Measurements from ENCODE around the gene EEPD1.

The EEPD1 gene

DNA sequence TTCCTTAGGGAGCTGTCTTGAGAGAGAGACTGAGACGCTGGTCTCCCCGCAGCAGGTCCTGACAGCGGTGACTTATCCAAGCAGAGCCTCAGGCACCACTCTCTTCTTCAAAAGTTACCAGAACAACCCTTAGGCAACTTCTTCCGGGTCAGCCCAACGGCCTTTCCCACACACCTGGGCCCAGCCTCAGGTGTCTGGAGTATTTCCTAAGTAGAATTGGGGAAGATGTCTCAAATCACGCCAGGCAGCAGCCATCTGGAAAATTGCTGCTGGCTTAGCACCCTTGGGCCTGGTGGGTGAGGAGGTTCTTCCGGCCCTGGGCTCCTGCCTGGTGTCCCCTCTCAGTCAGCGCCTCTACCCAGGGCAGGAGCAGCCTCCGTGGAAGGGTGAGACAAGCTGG, 156.2 kb downstream of the EEPD1 start:
- ChIA-PET CTCF (no interaction called here), POLR2A (no interaction called here)
- no peak for DNase-seq (ENCODE audit: extremely low spot score)
- no peak for TF ChIP-seq SP1 (IDR thresholded peaks at IDR 0.05)
- TF ChIP-seq FOXM1 (IDR thresholded peaks at IDR 0.05; ENCODE audit: borderline replicate concordance) = no peak
- no peak for TF ChIP-seq HDGF (IDR thresholded peaks at IDR 0.05; ENCODE audit: borderline replicate concordance)
- TF ChIP-seq, protein P1, sequence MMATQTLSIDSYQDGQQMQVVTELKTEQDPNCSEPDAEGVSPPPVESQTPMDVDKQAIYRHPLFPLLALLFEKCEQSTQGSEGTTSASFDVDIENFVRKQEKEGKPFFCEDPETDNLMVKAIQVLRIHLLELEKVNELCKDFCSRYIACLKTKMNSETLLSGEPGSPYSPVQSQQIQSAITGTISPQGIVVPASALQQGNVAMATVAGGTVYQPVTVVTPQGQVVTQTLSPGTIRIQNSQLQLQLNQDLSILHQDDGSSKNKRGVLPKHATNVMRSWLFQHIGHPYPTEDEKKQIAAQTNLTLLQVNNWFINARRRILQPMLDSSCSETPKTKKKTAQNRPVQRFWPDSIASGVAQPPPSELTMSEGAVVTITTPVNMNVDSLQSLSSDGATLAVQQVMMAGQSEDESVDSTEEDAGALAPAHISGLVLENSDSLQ (IDR thresholded peaks at IDR 0.05) = no peak
- TF ChIP-seq BHLHE40 (IDR thresholded peaks at IDR 0.05; ENCODE audit: borderline replicate concordance) = no peak
- no peak for TF ChIP-seq LEF1 (IDR thresholded peaks at IDR 0.05; ENCODE audit: borderline replicate concordance)
- no peak for TF ChIP-seq L3MBTL2 (conservative IDR thresholded peaks at IDR 0.05)
- no peak for TF ChIP-seq ELF4 (IDR thresholded peaks at IDR 0.05)
- no peak for TF ChIP-seq TARDBP (IDR thresholded peaks at IDR 0.05)
- TF ChIP-seq CTBP1 (IDR thresholded peaks at IDR 0.05; ENCODE audit: borderline replicate concordance) = no peak
- no peak for TF ChIP-seq NFRKB (IDR thresholded peaks at IDR 0.05)
- TF ChIP-seq FOXA1 (IDR thresholded peaks at IDR 0.05) = no peak
- TF ChIP-seq ARNT (IDR thresholded peaks at IDR 0.05) = no peak
- TF ChIP-seq FOXK2 (IDR thresholded peaks at IDR 0.05) = no peak

GRCh38 chr7:36309716-36310115, 156.7 kb downstream of the EEPD1 start:
- ChIA-PET POLR2A (no interaction called here), CTCF (no interaction called here)
- no peak for TF ChIP-seq SP1 (IDR thresholded peaks at IDR 0.05)
- no peak for TF ChIP-seq LEF1 (IDR thresholded peaks at IDR 0.05; ENCODE audit: borderline replicate concordance)
- no peak for TF ChIP-seq FOXK2 (IDR thresholded peaks at IDR 0.05)
- TF ChIP-seq TARDBP (IDR thresholded peaks at IDR 0.05) = no peak
- TF ChIP-seq, protein P1 (IDR thresholded peaks at IDR 0.05) = no peak
- TF ChIP-seq ARNT (IDR thresholded peaks at IDR 0.05) = no peak
- no peak for TF ChIP-seq FOXM1 (IDR thresholded peaks at IDR 0.05; ENCODE audit: borderline replicate concordance)
- TF ChIP-seq ZNF384 (IDR thresholded peaks at IDR 0.05) = no peak
- no peak for TF ChIP-seq FOXA1 (IDR thresholded peaks at IDR 0.05)
- TF ChIP-seq ELF4 (IDR thresholded peaks at IDR 0.05) = no peak
- TF ChIP-seq NFRKB (IDR thresholded peaks at IDR 0.05) = no peak
- no peak for DNase-seq (ENCODE audit: extremely low spot score)

- CTCF ChIA-PET = no interaction called here
- POLR2A ChIA-PET = no interaction called here
- DNase-seq (ENCODE audit: extremely low spot score) = no peak
These were observed 157.8 kb downstream of the EEPD1 start for GRCh38 chr7:36310897-36311296.

DNA sequence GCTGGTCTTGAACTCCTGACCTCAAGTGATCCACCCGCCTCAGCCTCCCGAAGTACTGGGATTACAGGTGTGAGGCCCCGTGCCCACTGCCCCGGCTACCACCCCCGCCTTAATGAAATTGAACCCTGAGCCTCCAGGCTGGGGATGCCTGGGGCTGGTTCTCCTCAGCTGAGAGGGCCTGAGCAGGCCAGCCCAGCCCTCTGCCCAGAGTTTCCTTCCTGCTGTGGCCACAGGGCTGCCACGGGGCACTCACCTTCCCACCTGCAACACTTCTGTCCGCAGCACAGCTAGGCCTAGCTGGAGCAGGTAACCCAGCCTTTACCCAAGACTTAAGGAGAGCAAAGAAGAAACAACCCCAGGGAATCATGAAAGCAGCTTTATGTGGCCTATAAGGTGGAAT, 158.5 kb downstream of the EEPD1 start:
- ChIA-PET CTCF (no interaction called here), POLR2A (no interaction called here)
- TF ChIP-seq, protein P1 (IDR thresholded peaks at IDR 0.05) = no peak
- TF ChIP-seq CTBP1 (IDR thresholded peaks at IDR 0.05; ENCODE audit: borderline replicate concordance) (no peak), TARDBP (IDR thresholded peaks at IDR 0.05) (no peak), ARNT (IDR thresholded peaks at IDR 0.05) (no peak), HDGF (IDR thresholded peaks at IDR 0.05; ENCODE audit: borderline replicate concordance) (no peak), SUZ12 (IDR thresholded peaks at IDR 0.05) (no peak)
- DNase-seq (ENCODE audit: extremely low spot score) = no peak

More at GRCh38 chr7:36310897-36311296, 157.8 kb downstream of the EEPD1 start:
- TF ChIP-seq LEF1 (IDR thresholded peaks at IDR 0.05; ENCODE audit: borderline replicate concordance) (no peak), FOXA1 (IDR thresholded peaks at IDR 0.05) (no peak), SP1 (IDR thresholded peaks at IDR 0.05) (no peak), SUZ12 (IDR thresholded peaks at IDR 0.05) (no peak), BHLHE40 (IDR thresholded peaks at IDR 0.05; ENCODE audit: borderline replicate concordance) (no peak), L3MBTL2 (conservative IDR thresholded peaks at IDR 0.05) (no peak), HDGF (IDR thresholded peaks at IDR 0.05; ENCODE audit: borderline replicate concordance) (no peak), FOXK2 (IDR thresholded peaks at IDR 0.05) (no peak), TARDBP (IDR thresholded peaks at IDR 0.05) (no peak), NFRKB (IDR thresholded peaks at IDR 0.05) (no peak), CTBP1 (IDR thresholded peaks at IDR 0.05; ENCODE audit: borderline replicate concordance) (no peak), FOXM1 (IDR thresholded peaks at IDR 0.05; ENCODE audit: borderline replicate concordance) (no peak), ZNF384 (IDR thresholded peaks at IDR 0.05) (no peak), ARNT (IDR thresholded peaks at IDR 0.05) (no peak), ELF4 (IDR thresholded peaks at IDR 0.05) (no peak)
- TF ChIP-seq, protein P1 (IDR thresholded peaks at IDR 0.05) = no peak

DNA sequence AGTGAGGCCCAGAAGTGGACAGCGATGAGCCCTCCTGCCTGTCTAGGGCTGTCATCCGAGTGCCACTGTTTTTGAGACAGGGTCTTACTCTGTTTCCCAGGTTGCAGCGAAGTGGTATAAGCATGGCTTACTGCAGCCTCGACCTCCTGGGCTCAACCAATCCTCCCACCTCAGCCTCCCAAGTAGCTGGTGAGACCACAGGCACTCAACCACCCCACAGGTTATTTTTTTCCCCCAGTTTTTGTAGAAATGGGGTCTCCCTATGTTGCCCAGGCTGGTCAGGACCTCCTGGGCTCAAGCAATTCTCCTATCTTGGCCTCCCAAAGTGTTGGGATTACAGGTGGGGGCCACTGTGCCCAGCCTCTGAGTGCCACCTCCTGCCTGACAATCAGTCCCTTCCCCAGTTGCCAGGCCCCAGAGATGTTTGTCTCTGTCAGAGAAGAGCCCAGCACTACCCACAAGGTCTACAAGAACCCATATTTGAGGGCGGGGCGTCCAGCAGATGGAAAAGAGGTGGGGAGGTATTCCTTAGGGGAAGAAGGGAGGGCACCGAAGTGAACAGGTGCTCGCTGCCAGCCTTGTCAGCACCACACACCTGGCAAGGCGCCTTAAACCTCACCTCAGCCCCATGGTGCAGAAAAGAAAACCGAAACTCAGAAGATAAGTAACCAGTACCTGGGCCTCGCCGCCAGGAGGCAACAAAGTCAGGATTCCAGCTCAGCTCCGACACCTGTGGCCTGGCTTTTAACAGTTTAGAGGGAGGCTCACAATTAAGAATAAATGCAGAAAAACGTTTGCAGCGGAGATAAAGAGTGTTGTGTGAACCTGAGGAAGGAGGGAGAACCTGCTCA, 159.2 kb downstream of the EEPD1 start:
- ChIA-PET CTCF (interaction anchor here (0.7 kb wide), 1 partner anchor 455 kb away, joined by 3 read pairs; no protein-coding TSS in a partner anchor), POLR2A (no interaction called here)
- TF ChIP-seq L3MBTL2 (conservative IDR thresholded peaks at IDR 0.05) (no peak), CTBP1 (IDR thresholded peaks at IDR 0.05; ENCODE audit: borderline replicate concordance) (no peak), LEF1 (IDR thresholded peaks at IDR 0.05; ENCODE audit: borderline replicate concordance) (no peak), BHLHE40 (IDR thresholded peaks at IDR 0.05; ENCODE audit: borderline replicate concordance) (no peak), TARDBP (IDR thresholded peaks at IDR 0.05) (no peak), ZNF384 (IDR thresholded peaks at IDR 0.05) (no peak), HDGF (IDR thresholded peaks at IDR 0.05; ENCODE audit: borderline replicate concordance) (no peak), ARNT (IDR thresholded peaks at IDR 0.05) (no peak), ELF4 (IDR thresholded peaks at IDR 0.05) (no peak), SUZ12 (IDR thresholded peaks at IDR 0.05) (no peak)
- no peak for DNase-seq (ENCODE audit: extremely low spot score)

Data from HEK293T (cell line).